SU-DHL-6 (cell line): ENCODE results near the gene PI4KA.

Experiments used
- CTCF ChIP-seq: fragments of 200-600 bp; sonication (generic); IDR thresholded peaks from one replicate; pipeline ENCODE4 v1.5.1; 2017; ENCODE audit warnings: antibody characterized with exemption, mild to moderate bottlenecking, low read length, moderate library complexity; ENCODE audit not compliant: insufficient read depth, poor library complexity, severe bottlenecking
- EZH2phosphoT487 ChIP-seq: fragments of 200-600 bp; sonication (generic), shearing (Covaris generic); conservative IDR thresholded peaks from 2 replicates; pipeline ENCODE4 v1.6.1; 2018; ENCODE audit warnings: mild to moderate bottlenecking, antibody characterized with exemption, low read length, moderate library complexity, mixed read lengths

- TF ChIP-seq CTCF = no peak
- TF ChIP-seq EZH2phosphoT487 = no peak
These were observed 40.1 kb downstream of the PI4KA start for GRCh38 chr22:20818471-20818870.
